SK-N-SH (cell line): ENCODE results near the gene NTRK3. TPM values are rescaled to one million over a fixed set of nuclear protein-coding genes. Genes with fewer than 3 reads are reported as not detected.

Experiments
- CTCF ChIA-PET: fragments of 300-600, 350-600 bp; formaldehyde crosslinking; extraction: SDS; loops from one replicate; lab custom pipeline; 2021; lab: Yijun Ruan, JAX
- POLR2A ChIA-PET: fragments of 350-600 bp; sonication (Branson Sonifier 250); formaldehyde crosslinking; extraction: SDS; loops from one replicate; lab custom pipeline; 2020; ENCODE audit warnings: antibody characterized with exemption, inconsistent platforms; lab: Yijun Ruan, JAX
- DNase-seq: peaks from one replicate; pipeline ENCODE4 v3.0.0; 2012
- H2AFZ ChIP-seq: fragments of 200-600 bp; sonication (generic); 2 replicates; pipeline ENCODE4 v1.8.1; 2016; ENCODE audit warnings: antibody characterized with exemption, mild to moderate bottlenecking, low read depth
- H3F3A ChIP-seq: fragments of 200-600 bp; sonication (generic); replicated peaks from 2 replicates; pipeline ENCODE3; 2016; ENCODE audit warnings: antibody characterized with exemption, mild to moderate bottlenecking; ENCODE audit not compliant: insufficient read depth
- H3K27ac ChIP-seq, 2 experiments: fragments of 200-500 bp in 1 of 2; fragments of 200-600 bp in 1 of 2; sonication (Bioruptor generic) in 1 of 2; sonication (generic), shearing (Covaris generic) in 1 of 2; 2 replicates each; pipeline versions ENCODE4 v1.5.1 to v1.6.1; 2014 to 2016; ENCODE audit warnings: low read depth in 2 of 2, inconsistent platforms in 1 of 2, low read length in 1 of 2, mild to moderate bottlenecking in 1 of 2, mixed read lengths in 1 of 2
- H3K27me3 ChIP-seq: fragments of 200-600 bp; sonication (generic), shearing (Covaris generic); 2 replicates; pipeline ENCODE4 v1.6.1; 2016; ENCODE audit warnings: mixed run types; ENCODE audit not compliant: insufficient read depth
- H3K36me3 ChIP-seq, 2 experiments: fragments of 200-500 bp in 1 of 2; fragments of 200-600 bp in 1 of 2; sonication (Bioruptor generic) in 1 of 2; sonication (generic) in 1 of 2; replicated peaks in 1 of 2; 2 replicates each; pipeline versions ENCODE3 to v1.5.1; 2014 to 2016; ENCODE audit warnings: low read length in 1 of 2, mild to moderate bottlenecking in 1 of 2; ENCODE audit not compliant: insufficient read depth in 2 of 2, control insufficient read depth in 1 of 2
- H3K4me1 ChIP-seq, 2 experiments: fragments of 200-500 bp in 1 of 2; fragments of 200-600 bp in 1 of 2; sonication (Bioruptor generic) in 1 of 2; sonication (generic), shearing (Covaris generic) in 1 of 2; 2 replicates each; pipeline versions ENCODE4 v1.5.1 to v1.6.1; 2014 to 2016; ENCODE audit warnings: low read depth in 1 of 2, low read length in 1 of 2, mixed run types in 1 of 2; ENCODE audit not compliant: insufficient read depth in 2 of 2, control insufficient read depth in 1 of 2
- H3K4me2 ChIP-seq: fragments of 200-600 bp; sonication (generic), shearing (Covaris generic); 2 replicates; pipeline ENCODE4 v1.6.1; 2017; ENCODE audit warnings: mixed run types
- H3K4me3 ChIP-seq, 2 experiments: fragments of 200-500 bp in 1 of 2; fragments of 200-600 bp in 1 of 2; sonication (Bioruptor generic) in 1 of 2; sonication (generic), shearing (Covaris generic) in 1 of 2; 2 replicates each; pipeline versions ENCODE4 v1.5.1 to v1.8.1; 2014 to 2016; ENCODE audit warnings: low read depth in 2 of 2, inconsistent platforms in 1 of 2, low read length in 1 of 2, mild to moderate bottlenecking in 1 of 2, mixed read lengths in 1 of 2, moderate library complexity in 1 of 2
- H3K79me2 ChIP-seq: fragments of 200-600 bp; sonication (generic); 2 replicates; pipeline ENCODE4 v1.8.1; 2017; ENCODE audit warnings: mild to moderate bottlenecking; ENCODE audit not compliant: insufficient read depth
- H3K9ac ChIP-seq: fragments of 200-600 bp; sonication (generic); 2 replicates; pipeline ENCODE4 v1.6.1; 2017; ENCODE audit warnings: mixed run types
- H3K9me2 ChIP-seq: fragments of 200-600 bp; sonication (generic); 2 replicates; pipeline ENCODE4 v1.6.1; 2017; ENCODE audit warnings: mixed run types
- H3K9me3 ChIP-seq: fragments of 200-600 bp; sonication (generic); 2 replicates; pipeline ENCODE4 v1.6.1; 2017; ENCODE audit warnings: mixed run types, mild to moderate bottlenecking, moderate library complexity
- H4K20me1 ChIP-seq: fragments of 200-600 bp; sonication (generic); 2 replicates; pipeline ENCODE4 v1.6.1; 2017; ENCODE audit warnings: mild to moderate bottlenecking, mixed run types; ENCODE audit not compliant: insufficient read depth
- CTCF ChIP-seq: fragments of 200-600 bp; sonication (generic); IDR thresholded peaks from 2 replicates; pipeline ENCODE4 v1.6.1; 2017; ENCODE audit warnings: antibody characterized with exemption, mild to moderate bottlenecking, moderate library complexity
- ELF1 ChIP-seq: IDR thresholded peaks from 2 replicates; pipeline ENCODE4 v1.4.0; 2012
- FOXM1 ChIP-seq: IDR thresholded peaks from 2 replicates; pipeline ENCODE4 v1.4.0; 2012; ENCODE audit warnings: low read depth, mild to moderate bottlenecking
- GABPA ChIP-seq: IDR thresholded peaks from 2 replicates; pipeline ENCODE4 v1.4.0; 2012; ENCODE audit warnings: low read depth, mild to moderate bottlenecking
- GATA2 ChIP-seq: sonication (generic); formaldehyde crosslinking; IDR thresholded peaks from 2 replicates; pipeline ENCODE4 v1.5.0; 2020; ENCODE audit warnings: mild to moderate bottlenecking, missing genetic modification reagents
- JUND ChIP-seq: IDR thresholded peaks from 2 replicates; pipeline ENCODE4 v1.4.0; 2012
- MAX ChIP-seq: IDR thresholded peaks from 2 replicates; pipeline ENCODE4 v1.4.0; 2012; ENCODE audit warnings: low read depth
- MEF2A ChIP-seq: IDR thresholded peaks from 2 replicates; pipeline ENCODE4 v1.4.0; 2012; ENCODE audit warnings: low read depth, borderline replicate concordance
- NFIC ChIP-seq: IDR thresholded peaks from 2 replicates; pipeline ENCODE4 v1.4.0; 2012; ENCODE audit warnings: borderline replicate concordance
- POLR2AphosphoS5 ChIP-seq: IDR thresholded peaks from 2 replicates; pipeline ENCODE4 v1.6.1; 2012; ENCODE audit warnings: low read depth, low read length
- RAD21 ChIP-seq: IDR thresholded peaks from 2 replicates; pipeline ENCODE4 v1.6.1; 2012; ENCODE audit warnings: mild to moderate bottlenecking, low read length
- SIN3A ChIP-seq: IDR thresholded peaks from 2 replicates; pipeline ENCODE4 v1.6.1; 2012; ENCODE audit warnings: low read depth, mild to moderate bottlenecking, low read length, moderate library complexity, borderline replicate concordance
- TAF1 ChIP-seq: IDR thresholded peaks from 2 replicates; pipeline ENCODE4 v1.6.1; 2012; ENCODE audit warnings: low read depth, mild to moderate bottlenecking, low read length, moderate library complexity, borderline replicate concordance
- TEAD4 ChIP-seq: IDR thresholded peaks from 2 replicates; pipeline ENCODE4 v1.4.0; 2012; ENCODE audit warnings: mild to moderate bottlenecking, borderline replicate concordance; ENCODE audit not compliant: insufficient read depth
- USF1 ChIP-seq: IDR thresholded peaks from 2 replicates; pipeline ENCODE4 v1.4.0; 2012; ENCODE audit warnings: low read depth, borderline replicate concordance
- YY1 ChIP-seq: IDR thresholded peaks from 2 replicates; pipeline ENCODE4 v1.4.0; 2012; ENCODE audit warnings: low read depth, mild to moderate bottlenecking
- WGBS: methylation state at CpG from one replicate; pipeline ENCODE4 v1.1.6; 2017; ENCODE audit warnings: low lambda C conversion rate; 5-methylcytosine and 5-hydroxymethylcytosine counted together
- polyA plus RNA-seq, 3 experiments: library from polyadenylated mRNA; depleted of rRNA; stranded (reverse); fragments of >200 nt; gene quantifications; 2 replicates each; pipeline ENCODE4 v1.2.3, GENCODE V29; 2012
- TF ChIP-seq, protein P1 (sequence below): fragments of 150-350 bp; IDR thresholded peaks from 2 replicates; pipeline ENCODE4 v1.6.1; 2016; ENCODE audit warnings: mild to moderate bottlenecking, low read depth, low read length
- TF ChIP-seq, protein P2 (sequence below): IDR thresholded peaks from 2 replicates; pipeline ENCODE4; 2012

Gene NTRK3
- polyA plus RNA-seq, 1 of the 3 experiments (the other 2 are of a cell fraction), result 2.6 TPM

GRCh38 chr15:88057836-88058235 lies 198.7 kb downstream of the NTRK3 start:
- H3K27ac ChIP-seq, result no peak overlapping the region
- H3K9me2 ChIP-seq, result no peaks in the 10 kb centered on the region
- no peak overlapping the region for H3K4me2 ChIP-seq
- no peak overlapping the region for H2AFZ ChIP-seq
- no peak for DNase-seq
- H3K9ac ChIP-seq, result no peak overlapping the region
- H3K9me3 ChIP-seq, result no peaks in the 10 kb centered on the region
- H4K20me1 ChIP-seq, result no peaks in the 10 kb centered on the region
- ChIA-PET POLR2A (no interaction called here), CTCF (no interaction called here)
- H3K4me1 ChIP-seq, result no peaks in the 10 kb centered on the region; a peak in 1 of 4 replicates
- H3F3A ChIP-seq, result no peaks in the 10 kb centered on the region
- no peak for TF ChIP-seq YY1
- TF ChIP-seq MEF2A, result no peak
- TF ChIP-seq GABPA, result no peak
- no peak for TF ChIP-seq TEAD4
- TF ChIP-seq FOXM1, result no peak
- TF ChIP-seq SIN3A, result no peak
- TF ChIP-seq JUND, result no peak
- TF ChIP-seq, protein P1, sequence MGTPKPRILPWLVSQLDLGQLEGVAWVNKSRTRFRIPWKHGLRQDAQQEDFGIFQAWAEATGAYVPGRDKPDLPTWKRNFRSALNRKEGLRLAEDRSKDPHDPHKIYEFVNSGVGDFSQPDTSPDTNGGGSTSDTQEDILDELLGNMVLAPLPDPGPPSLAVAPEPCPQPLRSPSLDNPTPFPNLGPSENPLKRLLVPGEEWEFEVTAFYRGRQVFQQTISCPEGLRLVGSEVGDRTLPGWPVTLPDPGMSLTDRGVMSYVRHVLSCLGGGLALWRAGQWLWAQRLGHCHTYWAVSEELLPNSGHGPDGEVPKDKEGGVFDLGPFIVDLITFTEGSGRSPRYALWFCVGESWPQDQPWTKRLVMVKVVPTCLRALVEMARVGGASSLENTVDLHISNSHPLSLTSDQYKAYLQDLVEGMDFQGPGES, result no peak
- no peaks in the 10 kb centered on the region for H3K27me3 ChIP-seq
- H3K36me3 ChIP-seq, result no peaks in the 10 kb centered on the region
- H3K79me2 ChIP-seq, result no peaks in the 10 kb centered on the region
- 34% methylated on average over 9 of the region's 9 CpGs for WGBS
- no peak overlapping the region for H3K4me3 ChIP-seq

DNA sequence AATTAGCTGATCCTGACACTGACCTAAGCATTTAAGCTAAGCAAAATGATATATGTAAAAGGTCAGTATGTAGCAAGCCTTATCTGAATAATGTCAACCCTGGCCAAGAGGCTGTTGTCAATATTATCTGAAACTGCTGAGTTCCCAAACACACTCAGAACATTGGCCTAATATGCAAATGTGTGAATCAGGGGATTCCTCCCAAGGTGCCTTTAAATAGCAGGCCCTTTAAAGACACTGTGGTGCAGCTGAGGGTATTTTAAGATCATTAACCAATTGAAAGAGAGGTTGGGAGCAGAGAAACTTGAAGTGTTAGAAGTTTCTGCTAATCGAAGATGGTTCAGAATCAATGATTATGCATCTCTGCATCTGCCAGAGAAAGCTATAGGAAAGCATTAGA lies 207.0 kb downstream of the NTRK3 start:
- Histone ChIP-seq H3K9ac (no peak overlapping the region), H4K20me1 (no peaks in the 10 kb centered on the region), H3K9me2 (no peaks in the 10 kb centered on the region), H3K4me1 (no peaks in the 10 kb centered on the region), H2AFZ (no peak overlapping the region), H3K27me3 (no peaks in the 10 kb centered on the region), H3F3A (no peaks in the 10 kb centered on the region), H3K9me3 (no peaks in the 10 kb centered on the region), H3K4me3 (no peak overlapping the region), H3K36me3 (no peaks in the 10 kb centered on the region), H3K79me2 (no peaks in the 10 kb centered on the region), H3K4me2 (no peak overlapping the region), H3K27ac (no peak overlapping the region)
- POLR2A ChIA-PET, result no interaction called here
- CTCF ChIA-PET, result interaction anchor here (0.8 to 1.5 kb wide), 3 partner anchors 10 to 224 kb away, joined by 3 to 4 read pairs (median 3); no protein-coding TSS in a partner anchor
- whole genome bisulfite sequencing, result 5% methylated on average over 1 of the region's 1 CpG
- TF ChIP-seq MEF2A (no peak), TAF1 (no peak), NFIC (no peak), MAX (no peak), SIN3A (no peak)
- DNase-seq, result no peak

- H3F3A ChIP-seq, result no peaks in the 10 kb centered on the region
- WGBS, result 62% methylated on average over 3 of the region's 3 CpGs
- H3K9me2 ChIP-seq, result no peaks in the 10 kb centered on the region
- no peaks in the 10 kb centered on the region for H3K27me3 ChIP-seq
- no peak overlapping the region for H3K9ac ChIP-seq
- no peaks in the 10 kb centered on the region for H3K9me3 ChIP-seq
- H3K36me3 ChIP-seq, result no peaks in the 10 kb centered on the region
- ChIA-PET CTCF (interaction anchor here (1.5 kb wide), 1 partner anchor 225 kb away, joined by 4 read pairs; no protein-coding TSS in a partner anchor), POLR2A (no interaction called here)
- no peaks in the 10 kb centered on the region for H4K20me1 ChIP-seq
- H2AFZ ChIP-seq, result no peak overlapping the region
- H3K79me2 ChIP-seq, result no peaks in the 10 kb centered on the region
- no peak overlapping the region for H3K27ac ChIP-seq
- no peak overlapping the region for H3K4me3 ChIP-seq
- no peak for DNase-seq
- H3K4me2 ChIP-seq, result no peak overlapping the region
- no peaks in the 10 kb centered on the region for H3K4me1 ChIP-seq
- TF ChIP-seq GATA2 (CRISPR knock-in tag) (no peak), JUND (no peak), NFIC (no peak), TEAD4 (no peak), ELF1 (no peak), GABPA (no peak), CTCF (no peak), USF1 (no peak), RAD21 (no peak), POLR2AphosphoS5 (no peak), MEF2A (no peak)
- TF ChIP-seq, protein P2, sequence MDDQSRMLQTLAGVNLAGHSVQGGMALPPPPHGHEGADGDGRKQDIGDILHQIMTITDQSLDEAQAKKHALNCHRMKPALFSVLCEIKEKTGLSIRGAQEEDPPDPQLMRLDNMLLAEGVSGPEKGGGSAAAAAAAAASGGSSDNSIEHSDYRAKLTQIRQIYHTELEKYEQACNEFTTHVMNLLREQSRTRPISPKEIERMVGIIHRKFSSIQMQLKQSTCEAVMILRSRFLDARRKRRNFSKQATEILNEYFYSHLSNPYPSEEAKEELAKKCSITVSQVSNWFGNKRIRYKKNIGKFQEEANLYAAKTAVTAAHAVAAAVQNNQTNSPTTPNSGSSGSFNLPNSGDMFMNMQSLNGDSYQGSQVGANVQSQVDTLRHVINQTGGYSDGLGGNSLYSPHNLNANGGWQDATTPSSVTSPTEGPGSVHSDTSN, result no peak
Observed at GRCh38 chr15:88048755-88049154, 207.8 kb downstream of the NTRK3 start.
